Esophagus muscularis mucosa (tissue), 4 donors: ENCODE results near the gene ZMIZ1.

Experiments used
- EP300 ChIP-seq: sonication (generic); formaldehyde crosslinking; IDR thresholded peaks from one replicate; pipeline ENCODE4 v1.6.1; 2017; ENCODE audit warnings: antibody characterized with exemption
- POLR2A ChIP-seq: fragments of 450-650 bp; IDR thresholded peaks from one replicate; pipeline ENCODE4 v1.6.1; 2017; ENCODE audit warnings: antibody characterized with exemption, moderate library complexity, mild to moderate bottlenecking, low read depth
- POLR2AphosphoS5 ChIP-seq, 2 donors: sonication (generic); formaldehyde crosslinking; IDR thresholded peaks; one replicate each; pipeline ENCODE4 v1.6.1; 2017; ENCODE audit warnings: antibody characterized with exemption in 2 of 2
- TF ChIP-seq, protein P1 (sequence below), 3 experiments: fragments of 200-600 bp in 2 of 3; fragments of 450-650 bp in 1 of 3; sonication (generic) in 2 of 3; IDR thresholded peaks; one replicate each; pipeline ENCODE4 v1.5.1; 2017 to 2019; ENCODE audit warnings: antibody characterized with exemption in 3 of 3, mild to moderate bottlenecking in 2 of 3, moderate library complexity in 1 of 3

DNA sequence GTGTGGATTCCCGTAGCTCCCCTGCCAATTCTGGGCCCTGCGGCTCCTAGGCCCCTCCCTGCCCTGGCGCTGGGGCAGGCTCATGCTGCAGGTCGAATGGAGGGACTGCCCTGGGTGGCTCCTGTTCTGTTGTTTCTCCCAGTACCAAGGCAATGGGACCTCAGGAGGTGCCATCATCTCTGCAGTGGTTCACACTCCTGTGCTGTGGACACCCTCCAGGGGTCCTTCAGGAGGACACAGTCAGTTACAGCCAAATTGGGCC is 138.3 kb downstream of the ZMIZ1 start:
- no peak for TF ChIP-seq POLR2AphosphoS5 (IDR thresholded peaks at IDR 0.05)
- TF ChIP-seq, protein P1, sequence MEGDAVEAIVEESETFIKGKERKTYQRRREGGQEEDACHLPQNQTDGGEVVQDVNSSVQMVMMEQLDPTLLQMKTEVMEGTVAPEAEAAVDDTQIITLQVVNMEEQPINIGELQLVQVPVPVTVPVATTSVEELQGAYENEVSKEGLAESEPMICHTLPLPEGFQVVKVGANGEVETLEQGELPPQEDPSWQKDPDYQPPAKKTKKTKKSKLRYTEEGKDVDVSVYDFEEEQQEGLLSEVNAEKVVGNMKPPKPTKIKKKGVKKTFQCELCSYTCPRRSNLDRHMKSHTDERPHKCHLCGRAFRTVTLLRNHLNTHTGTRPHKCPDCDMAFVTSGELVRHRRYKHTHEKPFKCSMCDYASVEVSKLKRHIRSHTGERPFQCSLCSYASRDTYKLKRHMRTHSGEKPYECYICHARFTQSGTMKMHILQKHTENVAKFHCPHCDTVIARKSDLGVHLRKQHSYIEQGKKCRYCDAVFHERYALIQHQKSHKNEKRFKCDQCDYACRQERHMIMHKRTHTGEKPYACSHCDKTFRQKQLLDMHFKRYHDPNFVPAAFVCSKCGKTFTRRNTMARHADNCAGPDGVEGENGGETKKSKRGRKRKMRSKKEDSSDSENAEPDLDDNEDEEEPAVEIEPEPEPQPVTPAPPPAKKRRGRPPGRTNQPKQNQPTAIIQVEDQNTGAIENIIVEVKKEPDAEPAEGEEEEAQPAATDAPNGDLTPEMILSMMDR (IDR thresholded peaks at IDR 0.05), result no peak
- no peak for TF ChIP-seq POLR2A
- TF ChIP-seq EP300, result no peak
